OCI-LY7 (cell line): ENCODE measurements around the gene MPC1L.

Experiments used
- EZH2phosphoT487 ChIP-seq: fragments of 200-600 bp; sonication (generic); IDR thresholded peaks from 2 replicates; pipeline ENCODE4 v1.6.1; 2018; ENCODE audit warnings: low read depth, borderline replicate concordance, mild to moderate bottlenecking, mixed run types, antibody characterized with exemption, low read length, moderate library complexity, mixed read lengths
- TF ChIP-seq, protein P1 (sequence below): fragments of 200-600 bp; sonication (generic); conservative IDR thresholded peaks from 2 replicates; pipeline ENCODE4 v1.5.1; 2014; ENCODE audit warnings: mild to moderate bottlenecking, antibody characterized with exemption, low read length, moderate library complexity, mixed read lengths

DNA sequence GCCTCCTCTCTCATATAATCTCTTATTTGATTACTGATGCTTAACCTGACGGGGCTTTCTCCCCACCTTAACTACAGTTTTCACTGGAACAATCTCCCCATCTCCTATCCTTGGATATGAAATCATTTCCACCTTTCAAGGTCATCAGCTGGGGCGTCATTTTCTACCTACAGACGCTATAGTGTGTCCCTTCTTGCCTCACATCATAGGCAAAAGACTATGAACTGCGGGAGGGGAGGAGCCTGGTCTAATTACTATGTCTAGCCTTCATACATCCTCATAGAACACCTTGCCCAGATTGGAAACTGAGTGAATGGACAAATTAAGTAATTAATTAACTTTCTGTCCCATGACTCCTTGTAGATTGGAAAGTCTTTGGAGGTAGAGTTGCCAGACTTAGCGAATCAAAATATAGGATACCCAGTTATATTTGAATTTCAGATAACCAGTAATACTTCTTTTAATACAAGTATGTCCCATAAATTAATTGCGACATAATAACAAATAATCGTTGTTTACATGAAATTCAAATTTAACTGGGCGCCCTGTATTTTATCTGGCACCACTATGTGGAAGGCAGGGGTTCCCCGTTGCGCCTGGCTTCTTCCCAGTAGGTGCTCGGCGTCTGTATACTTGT is 43.2 kb upstream of the MPC1L start:
- no peak for TF ChIP-seq EZH2phosphoT487
- TF ChIP-seq, protein P1, sequence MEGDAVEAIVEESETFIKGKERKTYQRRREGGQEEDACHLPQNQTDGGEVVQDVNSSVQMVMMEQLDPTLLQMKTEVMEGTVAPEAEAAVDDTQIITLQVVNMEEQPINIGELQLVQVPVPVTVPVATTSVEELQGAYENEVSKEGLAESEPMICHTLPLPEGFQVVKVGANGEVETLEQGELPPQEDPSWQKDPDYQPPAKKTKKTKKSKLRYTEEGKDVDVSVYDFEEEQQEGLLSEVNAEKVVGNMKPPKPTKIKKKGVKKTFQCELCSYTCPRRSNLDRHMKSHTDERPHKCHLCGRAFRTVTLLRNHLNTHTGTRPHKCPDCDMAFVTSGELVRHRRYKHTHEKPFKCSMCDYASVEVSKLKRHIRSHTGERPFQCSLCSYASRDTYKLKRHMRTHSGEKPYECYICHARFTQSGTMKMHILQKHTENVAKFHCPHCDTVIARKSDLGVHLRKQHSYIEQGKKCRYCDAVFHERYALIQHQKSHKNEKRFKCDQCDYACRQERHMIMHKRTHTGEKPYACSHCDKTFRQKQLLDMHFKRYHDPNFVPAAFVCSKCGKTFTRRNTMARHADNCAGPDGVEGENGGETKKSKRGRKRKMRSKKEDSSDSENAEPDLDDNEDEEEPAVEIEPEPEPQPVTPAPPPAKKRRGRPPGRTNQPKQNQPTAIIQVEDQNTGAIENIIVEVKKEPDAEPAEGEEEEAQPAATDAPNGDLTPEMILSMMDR: no peak
